ENCODE results near the gene RANBP1. TPM values are rescaled to one million over a fixed set of nuclear protein-coding genes. Genes with fewer than 3 reads are reported as not detected.

The RANBP1 gene
- total RNA-seq, 1 donor from 2014 or later = 144 TPM

GRCh38 chr22:20092477-20092854 lies 23.4 kb upstream of the RANBP1 start:
- no peak overlapping the region for H3K4me3 Mint-ChIP-seq (ENCODE audit: unreplicated experiment)
- no peak for TF ChIP-seq CTCF (IDR thresholded peaks at IDR 0.05; ENCODE audit: partially characterized antibody, unreplicated experiment)
- DNase-seq = no peak
- no peaks in the 10 kb centered on the region for H3K4me1 Mint-ChIP-seq (ENCODE audit: low read depth, unreplicated experiment)
- H3K9me3 Mint-ChIP-seq (ENCODE audit: unreplicated experiment) = peaks cover 4% of the 10 kb centered on the region
- H3K27ac Mint-ChIP-seq (ENCODE audit: unreplicated experiment) = no peak overlapping the region
- H3K27me3 Mint-ChIP-seq (ENCODE audit: unreplicated experiment) = peaks cover 1% of the 10 kb centered on the region
- H3K36me3 Mint-ChIP-seq (ENCODE audit: unreplicated experiment) = peaks cover 12% of the 10 kb centered on the region

GRCh38 chr22:20093418-20094196 lies 22.3 kb upstream of the RANBP1 start:
- no peaks in the 10 kb centered on the region for H3K4me1 Mint-ChIP-seq (ENCODE audit: low read depth, unreplicated experiment)
- peaks cover 4% of the 10 kb centered on the region for H3K9me3 Mint-ChIP-seq (ENCODE audit: unreplicated experiment)
- no peak overlapping the region for H3K27ac Mint-ChIP-seq (ENCODE audit: unreplicated experiment)
- no peak for TF ChIP-seq CTCF (IDR thresholded peaks at IDR 0.05; ENCODE audit: partially characterized antibody, unreplicated experiment)
- H3K27me3 Mint-ChIP-seq (ENCODE audit: unreplicated experiment) = peaks cover 1% of the 10 kb centered on the region
- peaks cover 13% of the 10 kb centered on the region for H3K36me3 Mint-ChIP-seq (ENCODE audit: unreplicated experiment)
- no peak overlapping the region for H3K4me3 Mint-ChIP-seq (ENCODE audit: unreplicated experiment)
- no peak for DNase-seq

GRCh38 chr22:20094197-20094807 lies 21.6 kb upstream of the RANBP1 start:
- Mint-ChIP-seq H3K27me3 (ENCODE audit: unreplicated experiment) (peaks cover 1% of the 10 kb centered on the region), H3K36me3 (ENCODE audit: unreplicated experiment) (peaks cover 13% of the 10 kb centered on the region), H3K9me3 (ENCODE audit: unreplicated experiment) (peaks cover 8% of the 10 kb centered on the region), H3K4me3 (ENCODE audit: unreplicated experiment) (no peak overlapping the region), H3K4me1 (ENCODE audit: low read depth, unreplicated experiment) (no peaks in the 10 kb centered on the region), H3K27ac (ENCODE audit: unreplicated experiment) (no peak overlapping the region)
- no peak for TF ChIP-seq CTCF (IDR thresholded peaks at IDR 0.05; ENCODE audit: partially characterized antibody, unreplicated experiment)
- DNase-seq = no peak

GRCh38 chr22:20095521-20095920 lies 20.4 kb upstream of the RANBP1 start:
- Mint-ChIP-seq H3K27ac (ENCODE audit: unreplicated experiment) (no peak overlapping the region), H3K36me3 (ENCODE audit: unreplicated experiment) (peaks cover 13% of the 10 kb centered on the region), H3K4me1 (ENCODE audit: low read depth, unreplicated experiment) (no peaks in the 10 kb centered on the region), H3K9me3 (ENCODE audit: unreplicated experiment) (peaks cover 8% of the 10 kb centered on the region), H3K4me3 (ENCODE audit: unreplicated experiment) (no peak overlapping the region), H3K27me3 (ENCODE audit: unreplicated experiment) (peaks cover 1% of the 10 kb centered on the region)
- no peak for TF ChIP-seq CTCF (IDR thresholded peaks at IDR 0.05; ENCODE audit: partially characterized antibody, unreplicated experiment)
- DNase-seq = no peak

All from glutamatergic neuron (in vitro differentiated cells).